HG03196 (cell line): Measurements from ENCODE around the gene ZACN.

Experiments
- ATAC-seq: cut with Tn5 transposase; IDR thresholded peaks from one replicate; pipeline ENCODE4 v1.9.1; 2021; ENCODE audit not compliant: unreplicated experiment

Gene ZACN

GRCh38 chr17:76097716-76098295 lies 18.8 kb downstream of the ZACN start:
- no peak for ATAC-seq

GRCh38 chr17:76102944-76103273 lies 23.9 kb downstream of the ZACN start:
- ATAC-seq: no peak

DNA sequence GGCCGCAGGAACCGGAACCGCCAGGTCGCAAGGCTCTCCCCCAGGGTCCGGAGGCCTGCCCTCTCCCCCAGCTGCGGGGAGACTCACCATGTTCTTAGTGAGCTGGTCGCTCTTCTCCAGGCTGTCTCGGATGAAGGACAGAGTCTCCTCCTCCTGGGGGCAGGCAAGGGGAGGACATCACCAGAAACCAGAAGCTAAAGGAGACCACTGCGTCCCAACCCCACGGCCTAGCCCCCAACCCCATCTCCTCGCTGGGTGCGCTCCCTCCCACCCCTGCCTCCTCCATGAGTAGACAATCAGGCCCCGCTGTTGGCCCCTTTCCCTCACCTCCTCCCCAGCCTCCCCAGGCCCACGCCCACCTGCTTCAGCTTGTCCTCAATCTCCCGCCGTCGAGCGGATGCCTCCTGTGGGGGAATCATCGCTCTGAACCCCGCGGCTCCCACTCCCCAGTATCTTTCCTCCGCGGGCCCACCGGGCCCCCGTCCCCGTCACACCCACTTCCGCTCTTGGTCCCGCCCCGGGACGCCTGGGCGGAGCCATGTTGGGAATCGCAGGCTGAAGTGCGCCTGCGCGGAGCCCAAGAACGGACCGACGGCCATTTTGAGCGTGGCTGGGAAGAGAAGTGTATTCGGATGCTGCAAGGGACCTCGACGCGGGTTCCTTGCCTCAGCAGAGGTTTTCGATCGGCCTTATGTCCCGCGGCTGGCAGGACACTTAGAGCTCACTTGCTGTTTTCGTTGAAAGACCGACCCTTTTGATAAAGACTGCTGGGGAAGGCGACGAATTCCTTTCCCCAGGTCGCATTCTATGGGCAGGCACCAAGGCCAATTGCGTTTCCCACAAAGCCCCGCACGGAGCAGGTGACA lies 24.5 kb downstream of the ZACN start, which contains the start of gene EXOC7:
Gene EXOC7 (minus strand): TSS at position 514 of the 866 bp plus-strand sequence. CDS start 95 bp downstream, at position 419.
- ATAC-seq: peak; percentile 66

DNA sequence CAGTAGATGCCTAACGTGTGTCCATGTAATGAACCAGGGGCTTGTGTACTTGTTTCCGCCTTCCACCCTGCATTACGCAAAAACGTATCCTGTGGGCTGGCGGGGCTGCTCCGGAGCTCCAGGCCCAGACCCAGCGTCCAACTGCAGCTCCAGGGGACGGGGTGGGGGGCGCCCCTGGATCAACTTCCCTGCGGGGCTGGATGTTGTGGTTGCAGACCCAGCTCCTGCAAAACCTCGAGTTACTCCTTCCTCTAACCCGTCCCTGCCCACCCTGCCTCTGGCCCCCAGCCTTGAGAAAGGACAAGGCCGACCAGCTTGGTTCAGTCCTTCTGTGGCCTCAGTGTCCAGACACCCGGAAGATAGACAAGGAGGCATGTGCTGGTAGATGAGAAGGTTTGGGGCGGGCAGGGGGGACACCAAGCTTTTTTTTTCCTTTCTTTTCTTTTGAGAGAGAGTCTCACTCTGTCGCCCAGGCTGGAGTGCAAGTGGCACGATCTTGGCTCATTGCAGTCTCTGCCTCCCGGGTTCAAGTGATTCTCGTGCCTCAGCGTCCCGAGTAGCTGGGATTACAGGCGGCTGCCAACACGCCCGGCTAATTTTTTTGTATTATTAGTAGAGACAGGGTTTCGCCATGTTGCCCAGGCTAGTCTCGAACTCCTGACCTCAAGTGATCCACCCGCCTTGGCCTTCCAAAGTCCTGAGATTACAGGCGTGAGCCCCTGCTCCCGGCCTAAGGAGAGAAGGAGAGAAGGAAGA lies 25.3 kb downstream of the ZACN start:
- no peak for ATAC-seq

DNA sequence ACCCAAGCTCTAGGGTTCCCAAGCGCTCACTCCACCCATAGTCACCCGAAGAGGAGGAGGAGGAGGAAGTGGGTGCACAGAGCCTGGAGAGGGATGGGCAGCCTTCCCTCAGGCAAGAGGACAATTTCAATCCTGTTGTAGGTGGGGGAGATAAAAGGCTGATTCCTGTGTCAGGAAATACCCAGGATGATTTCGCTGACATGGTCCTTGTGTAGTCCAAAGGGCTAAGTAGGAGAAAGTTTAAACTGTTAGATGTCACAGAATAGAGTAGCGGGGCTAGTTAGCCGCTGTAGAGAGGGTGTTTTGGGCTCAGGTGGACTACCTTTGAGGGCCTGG lies 25.9 kb downstream of the ZACN start:
- ATAC-seq: no peak

DNA sequence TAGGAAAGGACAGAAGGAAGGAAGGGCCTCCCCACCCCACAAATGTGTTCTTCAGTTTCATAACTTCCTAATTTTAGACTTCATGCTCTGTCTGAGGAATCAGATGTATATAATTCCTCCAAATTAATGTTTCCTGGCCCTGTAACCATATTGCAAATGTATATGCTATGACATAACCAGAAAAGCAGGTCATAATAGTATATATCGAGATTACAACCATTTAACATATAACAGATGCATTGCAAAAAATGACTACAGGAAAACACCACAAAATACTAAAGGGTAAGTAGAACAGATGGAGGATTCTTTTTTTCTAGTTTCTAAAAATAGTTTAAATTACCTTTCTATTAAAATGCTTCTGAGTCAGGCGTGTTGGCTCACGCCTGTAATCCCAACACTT lies 27.7 kb downstream of the ZACN start:
- no peak for ATAC-seq

DNA sequence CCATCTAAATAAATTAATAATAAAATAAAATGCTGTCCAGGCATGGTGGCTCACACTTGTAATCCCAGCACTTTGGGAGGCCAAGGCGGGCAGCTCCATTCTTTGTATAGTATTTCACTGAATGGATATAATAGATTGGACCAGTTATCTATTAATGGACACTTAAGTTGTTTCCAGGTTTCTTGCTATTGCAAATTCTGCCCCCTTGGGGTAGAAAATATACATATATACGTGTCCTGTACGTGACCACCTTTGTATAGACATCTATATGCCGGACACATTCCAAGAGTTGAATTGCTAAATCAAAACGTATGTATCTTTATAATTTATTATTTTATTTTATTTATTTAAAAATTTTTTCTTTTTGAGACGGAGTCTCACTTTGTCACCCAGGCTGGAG lies 28.5 kb downstream of the ZACN start:
- ATAC-seq: no peak

DNA sequence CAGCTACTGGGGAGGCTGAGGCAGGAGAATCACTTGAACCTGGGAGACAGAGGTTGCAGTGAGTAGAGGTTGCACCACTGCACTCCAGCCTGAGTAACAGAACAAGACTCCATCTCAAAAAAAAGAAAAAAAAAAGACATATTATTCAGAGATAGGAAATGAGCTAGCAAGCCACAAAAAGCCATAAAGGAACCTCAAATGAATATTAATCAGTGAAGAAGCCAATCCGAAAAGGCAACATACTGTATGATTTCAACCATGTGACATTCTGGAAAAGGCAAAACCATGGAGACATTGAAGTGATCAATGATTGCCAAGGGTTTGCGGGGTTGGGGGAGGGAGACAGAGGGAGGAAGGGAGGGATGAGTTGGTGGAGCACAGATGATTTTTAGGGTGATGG lies 33.0 kb downstream of the ZACN start:
- no peak for ATAC-seq

GRCh38 chr17:76115138-76115754 lies 36.3 kb downstream of the ZACN start:
- no peak for ATAC-seq

DNA sequence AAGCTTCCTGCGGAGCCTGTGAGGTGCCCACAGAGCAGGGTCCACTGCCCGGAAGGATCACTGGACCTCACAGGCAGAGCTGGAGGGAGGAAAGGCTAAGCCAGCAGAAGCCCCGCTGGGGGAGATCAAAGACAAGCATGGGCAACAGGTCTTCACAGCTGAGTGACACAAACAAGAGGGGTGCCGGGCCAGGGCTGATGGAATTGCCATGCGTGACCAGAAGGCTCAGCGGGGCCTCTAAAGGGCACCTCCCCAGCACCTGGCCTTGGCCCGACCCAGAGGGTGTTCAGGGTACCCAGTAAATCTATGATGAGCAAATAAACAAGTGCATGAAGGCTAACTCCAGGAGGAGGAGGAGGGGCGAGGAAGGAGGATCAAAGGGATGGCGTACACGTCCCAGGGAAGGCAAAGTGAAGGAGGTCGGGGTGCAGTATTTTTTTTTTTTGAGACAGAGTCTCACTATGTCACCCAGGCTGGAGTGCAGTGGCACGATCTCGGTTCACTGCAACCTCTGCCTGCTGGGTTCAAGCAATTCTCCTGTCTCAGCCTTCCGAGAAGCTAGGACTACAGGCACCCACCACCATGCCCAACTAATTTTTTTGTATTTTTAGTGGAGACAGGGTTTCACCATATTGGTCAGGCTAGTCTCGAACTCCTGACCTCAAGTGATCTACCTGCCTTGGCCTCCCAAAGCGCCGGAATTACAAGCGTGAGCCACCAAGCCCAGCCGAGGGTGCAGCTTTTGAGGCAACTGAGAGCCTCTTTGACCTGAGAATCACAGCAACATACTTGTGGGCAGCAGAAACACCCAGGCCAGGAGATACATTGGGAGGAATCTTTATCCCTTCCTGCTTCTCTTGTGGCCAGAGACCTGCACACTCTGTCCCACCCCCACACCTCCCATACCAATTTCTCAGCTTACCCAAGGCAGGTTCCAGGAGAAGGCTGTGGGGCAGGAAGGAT lies 40.7 kb downstream of the ZACN start:
- ATAC-seq: no peak

- ATAC-seq: no peak
These were observed 41.7 kb downstream of the ZACN start for GRCh38 chr17:76120658-76121008.

GRCh38 chr17:76121932-76122430 lies 43.0 kb downstream of the ZACN start:
- ATAC-seq: no peak

GRCh38 chr17:76122431-76123190 lies 43.6 kb downstream of the ZACN start:
- ATAC-seq: no peak

GRCh38 chr17:76123191-76123499 lies 44.2 kb downstream of the ZACN start:
- ATAC-seq: no peak

DNA sequence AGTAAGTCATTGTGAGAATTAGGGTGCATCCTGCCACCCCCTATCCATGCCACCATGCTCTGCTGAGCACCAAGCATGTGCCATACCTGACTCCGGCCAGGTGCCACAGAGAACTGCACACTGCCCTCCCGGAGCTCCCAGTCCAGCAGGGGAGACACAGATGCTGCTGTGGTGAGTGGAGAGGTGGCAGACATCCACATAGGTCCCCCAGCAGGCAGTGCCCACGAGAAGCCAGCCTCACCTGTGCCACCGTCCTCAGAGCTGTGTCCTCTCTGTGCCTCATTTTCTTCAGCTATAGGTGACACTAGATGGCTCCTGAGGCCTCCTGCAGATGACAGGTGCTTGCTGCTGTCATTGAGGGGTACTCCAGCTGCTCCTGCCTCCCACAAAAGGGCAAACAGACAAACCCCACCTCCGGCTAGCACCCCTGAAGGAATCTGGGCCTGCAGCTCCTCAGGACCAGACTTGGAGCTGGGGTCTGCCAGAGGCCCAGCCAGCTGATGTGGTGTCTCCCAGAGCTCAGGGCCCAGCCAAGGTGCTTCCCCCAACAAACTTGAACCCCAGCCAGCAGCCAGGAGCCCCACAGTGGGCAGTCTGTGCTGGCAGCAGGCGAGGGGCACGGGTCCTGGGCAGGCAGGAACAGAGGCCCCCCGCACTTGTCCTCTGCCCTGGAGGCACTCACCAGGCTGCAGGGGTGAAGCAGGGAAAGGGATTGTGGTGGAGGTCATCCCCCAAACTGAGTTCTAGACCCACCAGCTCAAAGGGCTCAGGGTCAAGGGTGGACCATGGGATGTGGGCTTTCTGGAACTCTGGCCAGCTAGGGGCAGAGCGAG lies 45.0 kb downstream of the ZACN start:
- no peak for ATAC-seq

- no peak for ATAC-seq
These were observed 45.8 kb downstream of the ZACN start for GRCh38 chr17:76124582-76125390.

GRCh38 chr17:76125391-76125675 lies 46.4 kb downstream of the ZACN start:
- no peak for ATAC-seq

DNA sequence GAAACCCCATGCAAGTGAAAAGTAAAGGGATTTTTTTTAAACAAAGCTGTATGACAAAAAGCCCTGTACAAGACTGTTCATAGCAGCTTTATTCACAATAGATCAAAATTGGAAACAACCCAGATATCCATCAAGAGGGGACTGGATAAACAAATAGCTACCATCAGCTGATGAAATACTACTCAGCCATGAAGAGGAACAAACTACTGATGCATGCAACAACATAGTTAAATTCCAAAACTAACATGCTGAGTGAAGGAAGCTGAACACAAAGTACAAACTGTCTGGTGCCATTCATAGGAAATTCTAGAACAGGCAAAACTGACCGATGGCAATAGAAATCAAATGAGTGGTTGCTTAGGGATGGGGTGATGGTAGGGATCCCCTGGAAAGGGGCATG lies 46.9 kb downstream of the ZACN start:
- no peak for ATAC-seq
